IPS-15b (cell line): ENCODE results near the gene CR2.
"Not testable (repeated sequence)": the region's sequence is repeated elsewhere in the genome, so short reads cannot be mapped to it uniquely, and the experiment has no call there.

Experiments used
- H3K27me3 ChIP-seq: one replicate; pipeline ENCODE4 v1.6.1; 2013; ENCODE audit warnings: low read length; ENCODE audit not compliant: control insufficient read depth, insufficient read depth
- H3K36me3 ChIP-seq: one replicate; pipeline ENCODE4 v1.6.1; 2013; ENCODE audit warnings: low read length; ENCODE audit not compliant: control insufficient read depth, insufficient read depth
- H3K4me1 ChIP-seq: one replicate; pipeline ENCODE4 v1.6.1; 2013; ENCODE audit warnings: mild to moderate bottlenecking, low read length; ENCODE audit not compliant: control insufficient read depth, insufficient read depth
- H3K4me3 ChIP-seq: one replicate; pipeline ENCODE4 v1.5.1; 2013; ENCODE audit warnings: low read depth, low read length
- H3K9ac ChIP-seq: one replicate; pipeline ENCODE4 v1.6.1; 2013; ENCODE audit warnings: low read depth, mild to moderate bottlenecking, low read length
- H3K9me3 ChIP-seq: one replicate; pipeline ENCODE4 v1.6.1; 2013; ENCODE audit warnings: mild to moderate bottlenecking, low read length; ENCODE audit not compliant: control insufficient read depth, insufficient read depth

The CR2 gene

DNA sequence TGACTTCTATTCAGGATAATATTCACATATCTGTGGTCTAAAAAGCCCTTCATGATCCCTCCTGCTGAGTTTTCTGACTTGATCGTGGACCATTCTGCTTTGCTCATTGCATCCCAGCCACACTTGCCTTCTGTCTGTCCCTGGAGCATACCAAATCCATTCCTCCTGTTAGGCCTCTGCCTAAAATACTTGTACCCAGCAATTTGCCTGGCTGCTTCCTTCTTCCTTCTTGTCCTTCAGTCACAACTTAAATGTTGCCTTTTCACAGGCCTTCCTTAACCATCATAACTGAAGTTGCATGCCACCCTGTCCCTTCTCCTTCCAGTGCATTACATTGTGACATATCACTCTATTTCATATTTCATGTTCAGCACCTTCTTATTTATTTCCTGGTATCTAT is 4.3 kb downstream of the CR2 start:
- Histone ChIP-seq H3K9ac (no peak overlapping the region), H3K9me3 (no peaks in the 10 kb centered on the region), H3K27me3 (peaks cover 37% of the 10 kb centered on the region), H3K36me3 (no peaks in the 10 kb centered on the region), H3K4me3 (no peak overlapping the region), H3K4me1 (no peaks in the 10 kb centered on the region)

GRCh38 chr1:207459008-207459407 is 4.9 kb downstream of the CR2 start:
- Histone ChIP-seq H3K4me3 (no peak overlapping the region), H3K9ac (no peak overlapping the region), H3K27me3 (peaks cover 31% of the 10 kb centered on the region), H3K9me3 (no peaks in the 10 kb centered on the region), H3K4me1 (no peaks in the 10 kb centered on the region), H3K36me3 (no peaks in the 10 kb centered on the region)

GRCh38 chr1:207461649-207462048 is 7.5 kb downstream of the CR2 start:
- H3K9me3 ChIP-seq: no peaks in the 10 kb centered on the region
- peaks cover 11% of the 10 kb centered on the region for H3K27me3 ChIP-seq
- no peaks in the 10 kb centered on the region for H3K36me3 ChIP-seq
- no peak overlapping the region for H3K9ac ChIP-seq
- H3K4me1 ChIP-seq: no peaks in the 10 kb centered on the region
- no peak overlapping the region for H3K4me3 ChIP-seq

- H3K9me3 ChIP-seq: no peaks in the 10 kb centered on the region
- peaks cover 2% of the 10 kb centered on the region for H3K27me3 ChIP-seq
- H3K36me3 ChIP-seq: no peaks in the 10 kb centered on the region
- H3K4me3 ChIP-seq: no peak overlapping the region
- no peak overlapping the region for H3K9ac ChIP-seq
- no peaks in the 10 kb centered on the region for H3K4me1 ChIP-seq
Observed at GRCh38 chr1:207462535-207462934, 8.4 kb downstream of the CR2 start.

GRCh38 chr1:207463021-207463420 is 8.9 kb downstream of the CR2 start:
- no peaks in the 10 kb centered on the region for H3K9me3 ChIP-seq
- no peaks in the 10 kb centered on the region for H3K36me3 ChIP-seq
- H3K4me3 ChIP-seq: no peak overlapping the region
- H3K9ac ChIP-seq: no peak overlapping the region
- H3K4me1 ChIP-seq: no peaks in the 10 kb centered on the region
- H3K27me3 ChIP-seq: no peaks in the 10 kb centered on the region

GRCh38 chr1:207463571-207463970 is 9.4 kb downstream of the CR2 start:
- Histone ChIP-seq H3K4me3 (no peak overlapping the region), H3K9me3 (no peaks in the 10 kb centered on the region), H3K9ac (no peak overlapping the region), H3K27me3 (no peaks in the 10 kb centered on the region), H3K36me3 (no peaks in the 10 kb centered on the region), H3K4me1 (no peaks in the 10 kb centered on the region)

DNA sequence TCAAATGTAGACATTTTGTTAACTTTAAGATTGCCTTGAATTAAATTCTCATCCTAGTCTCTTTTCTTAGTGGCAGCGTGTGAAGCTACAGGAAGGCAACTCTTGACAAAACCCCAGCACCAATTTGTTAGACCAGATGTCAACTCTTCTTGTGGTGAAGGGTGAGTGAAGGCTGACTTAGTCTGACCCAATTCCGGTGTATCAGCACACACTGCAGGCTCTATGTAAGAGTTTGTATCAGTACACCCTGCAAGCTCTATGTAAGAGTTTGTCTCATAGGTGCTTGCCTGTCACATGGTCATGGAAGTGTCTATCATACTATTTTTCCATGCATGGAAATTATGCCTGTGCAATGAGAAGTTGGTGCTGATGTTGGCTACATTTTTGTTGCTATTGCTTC is 16.8 kb downstream of the CR2 start:
- Histone ChIP-seq H3K4me1 (no peaks in the 10 kb centered on the region), H3K27me3 (no peaks in the 10 kb centered on the region), H3K36me3 (no peaks in the 10 kb centered on the region), H3K9ac (no peak overlapping the region), H3K4me3 (no peak overlapping the region), H3K9me3 (no peaks in the 10 kb centered on the region)

- H3K27me3 ChIP-seq: no peaks in the 10 kb centered on the region
- H3K9me3 ChIP-seq: no peaks in the 10 kb centered on the region
- no peaks in the 10 kb centered on the region for H3K4me1 ChIP-seq
- H3K4me3 ChIP-seq: no peak overlapping the region
- no peak overlapping the region for H3K9ac ChIP-seq
- H3K36me3 ChIP-seq: no peaks in the 10 kb centered on the region
Observed at GRCh38 chr1:207474210-207474609, 20.1 kb downstream of the CR2 start.

GRCh38 chr1:207486198-207486597 is 32.1 kb downstream of the CR2 start:
- no peak overlapping the region for H3K4me3 ChIP-seq
- H3K4me1 ChIP-seq: no peaks in the 10 kb centered on the region
- H3K9ac ChIP-seq: no peak overlapping the region
- H3K27me3 ChIP-seq: no peaks in the 10 kb centered on the region
- no peaks in the 10 kb centered on the region for H3K36me3 ChIP-seq
- H3K9me3 ChIP-seq: no peaks in the 10 kb centered on the region

DNA sequence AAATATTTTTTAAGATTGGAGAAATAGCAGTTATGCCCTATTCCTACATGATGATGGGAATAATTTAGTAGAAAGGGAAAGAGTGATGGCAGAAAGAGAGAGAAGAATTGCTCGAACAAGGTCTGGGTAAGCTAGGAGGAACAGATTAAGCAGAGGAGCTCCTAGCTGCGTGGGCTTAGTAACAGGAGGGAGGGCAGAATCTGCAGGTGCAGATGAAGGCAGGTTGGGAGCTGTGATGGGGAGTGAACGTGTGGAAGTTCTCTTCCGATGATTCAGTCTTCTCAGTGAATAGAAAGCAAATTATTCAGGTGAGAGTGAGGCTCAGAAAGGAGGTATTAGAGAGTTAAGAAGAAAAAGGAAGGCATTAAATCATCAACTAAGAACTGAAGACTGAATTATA is 33.5 kb downstream of the CR2 start:
- Histone ChIP-seq H3K27me3 (peaks cover 6% of the 10 kb centered on the region), H3K9ac (no peak overlapping the region), H3K9me3 (no peaks in the 10 kb centered on the region)

DNA sequence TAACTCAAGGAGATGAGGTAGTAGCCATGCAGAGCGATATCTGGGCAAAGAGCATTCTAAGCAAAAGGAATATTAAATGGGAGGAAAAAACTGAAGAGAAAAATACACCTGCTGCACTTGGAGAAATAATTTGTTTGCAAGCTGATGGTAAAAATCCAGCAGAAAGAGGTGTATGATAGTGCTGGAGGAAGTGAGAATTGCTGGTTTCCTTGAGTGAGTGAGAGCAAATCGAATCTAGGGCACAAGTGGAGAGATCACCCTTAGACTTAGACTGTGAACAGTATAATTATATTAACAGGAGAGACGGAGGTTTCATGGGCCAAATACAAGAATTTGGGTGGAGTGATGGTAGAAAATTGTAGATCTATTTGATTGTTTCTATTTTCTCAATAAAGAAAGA is 39.1 kb downstream of the CR2 start:
- Histone ChIP-seq H3K4me3 (no peak overlapping the region), H3K36me3 (no peaks in the 10 kb centered on the region), H3K4me1 (peaks cover 4% of the 10 kb centered on the region), H3K27me3 (peaks cover 53% of the 10 kb centered on the region), H3K9me3 (no peaks in the 10 kb centered on the region), H3K9ac (no peak overlapping the region)

More for the DNA sequence above, 33.5 kb downstream of the CR2 start:
- Histone ChIP-seq H3K4me1 (no peaks in the 10 kb centered on the region), H3K4me3 (no peak overlapping the region), H3K36me3 (no peaks in the 10 kb centered on the region)

DNA sequence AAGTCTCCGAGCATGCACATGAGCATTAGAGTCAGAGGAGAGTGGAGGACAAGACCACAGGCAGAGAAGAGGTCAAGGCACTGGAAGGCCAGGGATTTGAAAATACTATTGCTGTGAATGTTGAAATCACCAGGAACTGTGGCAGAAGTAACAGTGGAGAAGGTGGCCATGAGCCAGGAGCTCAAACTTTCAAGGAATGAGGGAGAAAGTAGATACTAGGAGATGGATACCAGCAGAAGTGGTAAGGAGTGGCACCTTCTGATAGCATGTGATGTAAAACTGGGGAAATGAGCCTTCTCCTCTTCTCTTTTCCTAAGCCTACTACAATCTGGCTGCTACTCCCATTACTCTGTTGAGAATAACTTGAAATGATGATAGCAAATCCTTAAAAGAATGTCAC is 40.0 kb downstream of the CR2 start:
- Histone ChIP-seq H3K4me3 (no peak overlapping the region), H3K27me3 (peaks cover 54% of the 10 kb centered on the region), H3K36me3 (no peaks in the 10 kb centered on the region), H3K9ac (no peak overlapping the region), H3K9me3 (no peaks in the 10 kb centered on the region), H3K4me1 (peaks cover 4% of the 10 kb centered on the region)

DNA sequence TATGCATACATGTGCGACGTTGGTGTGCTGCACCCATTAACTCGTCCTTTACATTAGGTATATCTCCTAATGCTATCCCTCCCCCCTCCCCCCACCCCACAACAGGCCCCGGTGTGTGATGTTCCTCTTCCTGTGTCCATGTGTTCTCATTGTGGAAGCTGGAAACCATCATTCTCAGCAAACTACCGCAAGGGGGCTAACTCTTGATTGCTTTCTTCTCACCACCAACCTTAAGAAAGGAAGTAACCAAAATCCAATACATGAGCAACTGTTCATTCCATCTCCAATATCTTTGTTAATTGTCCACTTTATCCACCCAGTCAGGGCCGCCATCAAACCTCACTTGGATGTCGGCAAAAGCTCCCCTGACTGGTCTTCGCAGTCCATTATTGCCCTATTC is 41.2 kb downstream of the CR2 start:
- not testable (repeated sequence) for H3K9me3 ChIP-seq, H3K9ac ChIP-seq, H3K36me3 ChIP-seq, H3K4me1 ChIP-seq
- Histone ChIP-seq H3K4me3 (peak overlapping the region; percentile 51), H3K27me3 (peaks cover 54% of the 10 kb centered on the region)
